GM18907 (cell line): ENCODE data around the gene RIMKLA.

Experiments used
- ATAC-seq: cut with Tn5 transposase; IDR thresholded peaks from one replicate; pipeline ENCODE4 v1.9.1; 2021; ENCODE audit warnings: mild to moderate bottlenecking, moderate library complexity; ENCODE audit not compliant: unreplicated experiment

RIMKLA gene

GRCh38 chr1:42424201-42424600 is 43.6 kb downstream of the RIMKLA start:
- no peak for ATAC-seq

- ATAC-seq, result no peak
Observed at GRCh38 chr1:42427240-42427639, 46.6 kb downstream of the RIMKLA start.

- no peak for ATAC-seq
Observed at GRCh38 chr1:42429603-42430002, 49.0 kb downstream of the RIMKLA start.

GRCh38 chr1:42430286-42431135 is 49.9 kb downstream of the RIMKLA start:
- ATAC-seq, result no peak

GRCh38 chr1:42431514-42431913 is 50.9 kb downstream of the RIMKLA start:
- no peak for ATAC-seq

- ATAC-seq, result no peak
Observed at GRCh38 chr1:42432714-42433113, 52.1 kb downstream of the RIMKLA start.

- no peak for ATAC-seq
Observed at GRCh38 chr1:42433369-42433768, 52.8 kb downstream of the RIMKLA start.

GRCh38 chr1:42434340-42434739 is 53.7 kb downstream of the RIMKLA start:
- no peak for ATAC-seq

GRCh38 chr1:42439940-42440339 is 59.3 kb downstream of the RIMKLA start:
- ATAC-seq, result no peak

GRCh38 chr1:42442662-42443061 is 62.1 kb downstream of the RIMKLA start:
- no peak for ATAC-seq

- no peak for ATAC-seq
Observed at GRCh38 chr1:42449256-42449655, 68.7 kb downstream of the RIMKLA start.

- no peak for ATAC-seq
Observed at GRCh38 chr1:42450061-42450460, 69.5 kb downstream of the RIMKLA start.

- no peak for ATAC-seq
Observed at GRCh38 chr1:42453386-42453785, 72.8 kb downstream of the RIMKLA start.

GRCh38 chr1:42454403-42454802 is 73.8 kb downstream of the RIMKLA start:
- no peak for ATAC-seq

GRCh38 chr1:42456010-42456753 is 75.6 kb downstream of the RIMKLA start, which contains the start of the genes PPCS and ZMYND12:
PPCS (plus strand) TSS chr1:42456543; CDS start chr1:42456566, 23 bp downstream.
ZMYND12 (minus strand) TSS chr1:42456022; CDS start chr1:42455997, 25 bp downstream.
- ATAC-seq, result peak; percentile 84

- peak; percentile 67 for ATAC-seq
Observed at GRCh38 chr1:42456754-42457089, 76.1 kb downstream of the RIMKLA start.

- ATAC-seq, result no peak
Observed at GRCh38 chr1:42461196-42461595, 80.6 kb downstream of the RIMKLA start.

GRCh38 chr1:42462828-42463763 is 82.5 kb downstream of the RIMKLA start, which contains the start of gene CCDC30:
CCDC30 (plus strand) TSS chr1:42463286; CDS start chr1:42480552, 17,266 bp downstream.
- ATAC-seq, result peak; percentile 97

- no peak for ATAC-seq
Observed at GRCh38 chr1:42463921-42464320, 83.3 kb downstream of the RIMKLA start.

GRCh38 chr1:42466030-42466429 is 85.4 kb downstream of the RIMKLA start:
- ATAC-seq, result no peak

- no peak for ATAC-seq
Observed at GRCh38 chr1:42469727-42470126, 89.1 kb downstream of the RIMKLA start.
